ENCODE measurements around the gene MAGI2. TPM values are rescaled to one million over a fixed set of nuclear protein-coding genes. Genes with fewer than 3 reads are reported as not detected.

MAGI2 gene
- total RNA-seq, 1 experiment from 2014 or later, result 1.1 TPM

- no peak for DNase-seq (ENCODE audit: extremely low read depth, low read depth)
These were observed 1231.3 kb downstream of the MAGI2 start for GRCh38 chr7:78222001-78222751.

GRCh38 chr7:78220754-78221153, 1232.7 kb downstream of the MAGI2 start:
- DNase-seq (ENCODE audit: extremely low read depth, low read depth), result no peak

GRCh38 chr7:78218876-78219275, 1234.6 kb downstream of the MAGI2 start:
- no peak for DNase-seq (ENCODE audit: extremely low read depth, low read depth)

- no peak for DNase-seq (ENCODE audit: extremely low read depth, low read depth)
These were observed 1235.4 kb downstream of the MAGI2 start for GRCh38 chr7:78218051-78218450.

GRCh38 chr7:78215199-78215598, 1238.3 kb downstream of the MAGI2 start:
- no peak for DNase-seq (ENCODE audit: extremely low read depth, low read depth)

GRCh38 chr7:78213402-78213801, 1240.1 kb downstream of the MAGI2 start:
- no peak for DNase-seq (ENCODE audit: extremely low read depth, low read depth)

- DNase-seq (ENCODE audit: extremely low read depth, low read depth), result no peak
These were observed 1240.9 kb downstream of the MAGI2 start for GRCh38 chr7:78212476-78213060.

- no peak for DNase-seq (ENCODE audit: extremely low read depth, low read depth)
These were observed 1246.2 kb downstream of the MAGI2 start for GRCh38 chr7:78207269-78207668.

- no peak for DNase-seq (ENCODE audit: extremely low read depth, low read depth)
These were observed 1246.7 kb downstream of the MAGI2 start for GRCh38 chr7:78206769-78207168.

GRCh38 chr7:78203042-78203720, 1250.3 kb downstream of the MAGI2 start:
- no peak for DNase-seq (ENCODE audit: extremely low read depth, low read depth)

GRCh38 chr7:78198756-78199155, 1254.7 kb downstream of the MAGI2 start:
- no peak for DNase-seq (ENCODE audit: extremely low read depth, low read depth)

- DNase-seq (ENCODE audit: extremely low read depth, low read depth), result no peak
These were observed 1256.0 kb downstream of the MAGI2 start for GRCh38 chr7:78197447-78197846.

- no peak for DNase-seq (ENCODE audit: extremely low read depth, low read depth)
These were observed 1258.2 kb downstream of the MAGI2 start for GRCh38 chr7:78195281-78195680.

- DNase-seq (ENCODE audit: extremely low read depth, low read depth), result no peak
These were observed 1258.9 kb downstream of the MAGI2 start for GRCh38 chr7:78194611-78195010.

- DNase-seq (ENCODE audit: extremely low read depth, low read depth), result no peak
These were observed 1261.9 kb downstream of the MAGI2 start for GRCh38 chr7:78191475-78192079.

GRCh38 chr7:78189762-78190161, 1263.7 kb downstream of the MAGI2 start:
- no peak for DNase-seq (ENCODE audit: extremely low read depth, low read depth)

- DNase-seq (ENCODE audit: extremely low read depth, low read depth), result no peak
These were observed 1268.2 kb downstream of the MAGI2 start for GRCh38 chr7:78185149-78185745.

- no peak for DNase-seq (ENCODE audit: extremely low read depth, low read depth)
These were observed 1269.2 kb downstream of the MAGI2 start for GRCh38 chr7:78184299-78184698.

- no peak for DNase-seq (ENCODE audit: extremely low read depth, low read depth)
These were observed 1273.5 kb downstream of the MAGI2 start for GRCh38 chr7:78179827-78180477.

GRCh38 chr7:78179211-78179610, 1274.3 kb downstream of the MAGI2 start:
- no peak for DNase-seq (ENCODE audit: extremely low read depth, low read depth)

GRCh38 chr7:78178319-78178718, 1275.1 kb downstream of the MAGI2 start:
- no peak for DNase-seq (ENCODE audit: extremely low read depth, low read depth)

Data from NCI-H460 (cell line).